ENCODE measurements around the gene CEP104. TPM values are rescaled to one million over a fixed set of nuclear protein-coding genes. Genes with fewer than 3 reads are reported as not detected.

The CEP104 gene
- total and polyA plus RNA-seq, 4 donors, result 7.5 to 23.2 (median 12.0) TPM

DNA sequence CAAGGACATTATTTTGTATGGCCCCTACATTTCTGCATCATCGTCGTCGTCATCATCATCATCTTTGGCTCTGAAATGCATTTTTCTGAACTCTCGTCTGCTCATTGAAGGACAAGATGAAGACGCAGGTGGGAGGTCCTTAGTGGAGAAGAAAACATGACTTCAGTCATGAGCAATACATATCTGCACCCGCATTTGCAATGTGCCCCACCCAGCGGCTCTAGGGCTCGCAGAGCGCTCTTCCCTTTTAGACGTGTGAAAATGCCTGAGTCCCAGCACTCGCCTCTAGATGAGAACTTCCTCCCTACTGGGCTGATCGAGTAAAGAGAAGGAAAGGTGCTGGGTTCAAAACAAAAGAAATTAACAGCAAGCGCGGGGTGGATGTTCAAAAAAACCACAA lies 32.9 kb upstream of the CEP104 start:
- Histone ChIP-seq H3K4me3 (ENCODE audit: low read depth in 1 of 3, low read length in 3 of 3) (no peak overlapping the region), H3K27me3 (ENCODE audit: control insufficient read depth in 4 of 4, insufficient read depth in 4 of 4, low read length in 3 of 4) (no peaks in the 10 kb centered on the region), H3K36me3 (ENCODE audit: control insufficient read depth in 4 of 4, insufficient read depth in 3 of 4, low read depth in 1 of 4, low read length in 3 of 4) (peaks cover 7 to 41% (median 23%) of the 10 kb centered on the region in 4 donors), H3K9me3 (ENCODE audit: control insufficient read depth in 4 of 4, low read length in 3 of 4) (no peaks in the 10 kb centered on the region), H3K27ac (ENCODE audit: low read depth in 1 of 2, low read length in 2 of 2) (no peak overlapping the region), H3K9ac (ENCODE audit: low read depth in 1 of 2, low read length in 2 of 2) (no peak overlapping the region), H3K4me1 (ENCODE audit: control insufficient read depth in 4 of 4, insufficient read depth in 4 of 4, low read length in 3 of 4) (no peaks in the 10 kb centered on the region)
- DNase-seq (ENCODE audit: low spot score), result no peak
- 91% methylated on average over 14 of the region's 14 CpGs for WGBS
- TF ChIP-seq REST (IDR thresholded peaks at IDR 0.05), result no peak
- TF ChIP-seq JUND (IDR thresholded peaks at IDR 0.05), result no peak
- TF ChIP-seq, protein P1, sequence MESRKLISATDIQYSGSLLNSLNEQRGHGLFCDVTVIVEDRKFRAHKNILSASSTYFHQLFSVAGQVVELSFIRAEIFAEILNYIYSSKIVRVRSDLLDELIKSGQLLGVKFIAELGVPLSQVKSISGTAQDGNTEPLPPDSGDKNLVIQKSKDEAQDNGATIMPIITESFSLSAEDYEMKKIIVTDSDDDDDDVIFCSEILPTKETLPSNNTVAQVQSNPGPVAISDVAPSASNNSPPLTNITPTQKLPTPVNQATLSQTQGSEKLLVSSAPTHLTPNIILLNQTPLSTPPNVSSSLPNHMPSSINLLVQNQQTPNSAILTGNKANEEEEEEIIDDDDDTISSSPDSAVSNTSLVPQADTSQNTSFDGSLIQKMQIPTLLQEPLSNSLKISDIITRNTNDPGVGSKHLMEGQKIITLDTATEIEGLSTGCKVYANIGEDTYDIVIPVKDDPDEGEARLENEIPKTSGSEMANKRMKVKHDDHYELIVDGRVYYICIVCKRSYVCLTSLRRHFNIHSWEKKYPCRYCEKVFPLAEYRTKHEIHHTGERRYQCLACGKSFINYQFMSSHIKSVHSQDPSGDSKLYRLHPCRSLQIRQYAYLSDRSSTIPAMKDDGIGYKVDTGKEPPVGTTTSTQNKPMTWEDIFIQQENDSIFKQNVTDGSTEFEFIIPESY (IDR thresholded peaks at IDR 0.05), result no peak
- no peak for TF ChIP-seq HNF4A (conservative IDR thresholded peaks at IDR 0.05)
- no peak for TF ChIP-seq MAX (IDR thresholded peaks at IDR 0.05)
- no peak for TF ChIP-seq TAF1 (conservative IDR thresholded peaks at IDR 0.05)
- TF ChIP-seq GABPA (IDR thresholded peaks at IDR 0.05 in 1 of 2, conservative IDR thresholded peaks at IDR 0.05 in 1 of 2), result no peak
- TF ChIP-seq SP1 (IDR thresholded peaks at IDR 0.05), result no peak
- no peak for TF ChIP-seq CTCF (IDR thresholded peaks at IDR 0.05; ENCODE audit: low read depth, low read length, missing input control)
- TF ChIP-seq FOXA2 (IDR thresholded peaks at IDR 0.05), result no peak
- no peak for TF ChIP-seq RXRA (IDR thresholded peaks at IDR 0.05)
- no peak for TF ChIP-seq NR2F2 (IDR thresholded peaks at IDR 0.05)
- no peak for TF ChIP-seq FOXA1 (IDR thresholded peaks at IDR 0.05)
- no peak for TF ChIP-seq ATF3 (IDR thresholded peaks at IDR 0.05)
- TF ChIP-seq HNF4G (IDR thresholded peaks at IDR 0.05), result no peak
- TF ChIP-seq YY1 (IDR thresholded peaks at IDR 0.05), result no peak
- no peak for TF ChIP-seq RAD21 (IDR thresholded peaks at IDR 0.05)
- no peak for TF ChIP-seq EGR1 (IDR thresholded peaks at IDR 0.05; ENCODE audit: low read depth in 2 of 2)

All from liver (tissue), 9 donors.